ENCODE measurements around the gene RALGPS1. TPM values are rescaled to one million over a fixed set of nuclear protein-coding genes. Genes with fewer than 3 reads are reported as not detected.

The RALGPS1 gene
- total and polyA plus RNA-seq, 2 donors (not counting 1 experiment from before 2014, with no cell fraction given), result 19.7 to 39.9 TPM

DNA sequence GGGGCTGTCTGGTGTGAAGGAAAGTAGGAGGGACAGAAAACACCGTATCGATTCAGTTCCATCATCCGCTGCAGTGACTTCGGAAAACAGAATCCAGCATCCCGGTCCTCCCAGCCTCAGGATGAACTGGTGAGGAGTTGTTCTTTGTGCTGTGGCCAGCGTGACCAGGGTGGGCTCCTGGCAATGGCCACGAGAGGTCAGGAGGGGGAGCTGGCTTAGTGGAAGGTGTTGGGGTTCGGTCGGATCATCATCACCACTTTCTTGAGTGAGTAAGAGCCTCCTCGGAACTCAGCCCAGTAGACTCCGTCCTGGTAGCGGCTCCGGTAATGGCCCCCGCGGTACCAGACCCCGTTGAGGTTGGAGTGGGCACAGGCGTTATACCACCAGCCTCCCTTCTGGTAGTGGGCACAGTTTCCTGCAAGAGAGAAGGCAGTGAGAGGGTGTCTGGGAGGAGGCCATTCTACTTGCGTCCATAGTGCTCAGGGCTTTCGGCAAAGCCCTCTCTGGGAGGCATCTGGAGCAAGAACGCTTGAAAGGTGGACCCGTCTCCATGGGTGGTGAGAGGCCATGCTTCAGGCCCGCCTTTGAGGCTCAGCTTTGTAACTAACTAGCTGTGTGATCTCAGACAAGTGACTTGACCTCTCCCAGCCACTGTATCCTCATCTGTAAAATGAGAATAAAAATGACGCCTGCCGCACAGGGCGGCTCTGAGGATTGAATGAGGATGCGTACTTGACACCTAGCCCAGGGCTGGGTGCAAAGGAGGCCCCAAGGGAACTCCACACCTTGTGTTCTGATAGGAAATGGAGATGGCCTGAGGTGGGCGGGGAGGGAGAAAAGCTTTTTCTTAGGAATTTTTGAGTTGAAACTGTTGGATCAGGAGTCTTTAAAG lies 174.4 kb downstream of the RALGPS1 start:
- Histone ChIP-seq H3K4me3 (ENCODE audit: control extremely low read depth in 1 of 5, extremely low read depth in 1 of 5, insufficient read depth in 1 of 5, low read depth in 2 of 5, low read length in 4 of 5) (no peak overlapping the region), H3K79me2 (ENCODE audit: control insufficient read depth, insufficient read depth, low read length) (no peaks in the 10 kb centered on the region), H3K4me1 (ENCODE audit: control insufficient read depth in 2 of 2, insufficient read depth in 2 of 2, low read length in 2 of 2) (no peaks in the 10 kb centered on the region), H3K36me3 (replicated peaks in 1 of 2; ENCODE audit: control extremely low read depth in 1 of 2, control insufficient read depth in 1 of 2, extremely low read depth in 1 of 2, insufficient read depth in 2 of 2, low read length in 1 of 2) (peaks cover 0 to 3% of the 10 kb centered on the region in 2 experiments), H3K9me3 (ENCODE audit: control extremely low read depth in 1 of 3, control insufficient read depth in 2 of 3, insufficient read depth in 1 of 3, low read length in 2 of 3) (no peaks in the 10 kb centered on the region), H3K27ac (ENCODE audit: low read length in 2 of 2) (no peak overlapping the region), H3K4me2 (replicated peaks; ENCODE audit: low read depth, low read length, poor library complexity, severe bottlenecking) (no peak overlapping the region), H3K27me3 (replicated peaks in 1 of 4; ENCODE audit: control extremely low read depth in 1 of 4, control insufficient read depth in 3 of 4, insufficient read depth in 4 of 4, low read length in 3 of 4) (no peaks in the 10 kb centered on the region), H4K20me1 (ENCODE audit: control insufficient read depth, insufficient read depth, low read length, poor library complexity, severe bottlenecking) (no peaks in the 10 kb centered on the region), H3K9ac (ENCODE audit: low read length) (no peak overlapping the region), H2AFZ (ENCODE audit: insufficient read depth, low read depth, low read length, poor library complexity, severe bottlenecking) (no peak overlapping the region)
- intact Hi-C loops (cut with micrococcal nuclease), result no loop called here
- H3K4me3 Mint-ChIP-seq, result no peak overlapping the region
- no peak overlapping the region for H3K27ac Mint-ChIP-seq
- no peak for TF ChIP-seq EZH2 (IDR thresholded peaks at IDR 0.05; ENCODE audit: borderline replicate concordance, insufficient read depth, low read depth, low read length, poor library complexity, severe bottlenecking)
- TF ChIP-seq, protein P1, sequence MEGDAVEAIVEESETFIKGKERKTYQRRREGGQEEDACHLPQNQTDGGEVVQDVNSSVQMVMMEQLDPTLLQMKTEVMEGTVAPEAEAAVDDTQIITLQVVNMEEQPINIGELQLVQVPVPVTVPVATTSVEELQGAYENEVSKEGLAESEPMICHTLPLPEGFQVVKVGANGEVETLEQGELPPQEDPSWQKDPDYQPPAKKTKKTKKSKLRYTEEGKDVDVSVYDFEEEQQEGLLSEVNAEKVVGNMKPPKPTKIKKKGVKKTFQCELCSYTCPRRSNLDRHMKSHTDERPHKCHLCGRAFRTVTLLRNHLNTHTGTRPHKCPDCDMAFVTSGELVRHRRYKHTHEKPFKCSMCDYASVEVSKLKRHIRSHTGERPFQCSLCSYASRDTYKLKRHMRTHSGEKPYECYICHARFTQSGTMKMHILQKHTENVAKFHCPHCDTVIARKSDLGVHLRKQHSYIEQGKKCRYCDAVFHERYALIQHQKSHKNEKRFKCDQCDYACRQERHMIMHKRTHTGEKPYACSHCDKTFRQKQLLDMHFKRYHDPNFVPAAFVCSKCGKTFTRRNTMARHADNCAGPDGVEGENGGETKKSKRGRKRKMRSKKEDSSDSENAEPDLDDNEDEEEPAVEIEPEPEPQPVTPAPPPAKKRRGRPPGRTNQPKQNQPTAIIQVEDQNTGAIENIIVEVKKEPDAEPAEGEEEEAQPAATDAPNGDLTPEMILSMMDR (IDR thresholded peaks at IDR 0.05), result no peak
- H3K4me1 Mint-ChIP-seq, result no peaks in the 10 kb centered on the region
- no peaks in the 10 kb centered on the region for H3K27me3 Mint-ChIP-seq
- H3K9me3 Mint-ChIP-seq (ENCODE audit: insufficient read depth), result no peaks in the 10 kb centered on the region
- ChIA-PET POLR2A (no interaction called here), CTCF (no interaction called here)
- DNase-seq (no peak), ATAC-seq (ENCODE audit: low read depth) (no peak)
- WGBS (ENCODE audit: insufficient coverage), result 97% methylated on average over 25 of the region's 27 CpGs

DNA sequence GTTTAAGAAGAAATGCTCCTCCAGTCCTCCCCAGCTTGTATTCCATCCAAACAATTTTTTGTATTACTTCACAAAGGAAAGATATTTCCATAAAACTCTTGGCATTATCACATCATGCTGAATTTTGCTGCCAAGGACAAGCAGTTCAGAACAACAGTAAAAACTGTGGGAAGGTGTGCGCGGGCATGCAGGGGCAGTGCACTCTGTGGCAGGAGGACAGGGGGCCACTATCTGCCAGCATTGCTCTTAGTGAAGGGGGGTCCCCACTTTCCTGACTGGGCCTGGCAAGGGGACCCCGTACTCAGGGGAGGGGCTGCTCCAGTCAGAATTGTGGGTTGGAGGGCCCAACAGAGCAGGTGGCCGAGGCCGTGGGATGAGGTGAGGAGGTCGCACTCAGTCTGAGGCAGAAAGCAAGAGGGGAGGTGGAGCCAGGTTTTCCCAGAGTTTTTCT lies 175.1 kb downstream of the RALGPS1 start:
- CTCF ChIA-PET, result no interaction called here
- H3K4me3 Mint-ChIP-seq, result no peak overlapping the region

More for the DNA sequence above, 175.1 kb downstream of the RALGPS1 start:
- TF ChIP-seq EZH2 (IDR thresholded peaks at IDR 0.05; ENCODE audit: borderline replicate concordance, insufficient read depth, low read depth, low read length, poor library complexity, severe bottlenecking), result no peak
- TF ChIP-seq, protein P1 (IDR thresholded peaks at IDR 0.05), result no peak
- H3K9me3 ChIP-seq (ENCODE audit: control extremely low read depth in 1 of 3, control insufficient read depth in 2 of 3, insufficient read depth in 1 of 3, low read length in 2 of 3), result no peaks in the 10 kb centered on the region
- no peak overlapping the region for H3K27ac ChIP-seq (ENCODE audit: low read length in 2 of 2)
- WGBS (ENCODE audit: insufficient coverage), result 95% methylated on average over 6 of the region's 6 CpGs
- H3K9me3 Mint-ChIP-seq (ENCODE audit: insufficient read depth), result no peaks in the 10 kb centered on the region
- no peaks in the 10 kb centered on the region for H3K4me1 Mint-ChIP-seq
- no peaks in the 10 kb centered on the region for H3K27me3 Mint-ChIP-seq
- no peaks in the 10 kb centered on the region for H3K4me1 ChIP-seq (ENCODE audit: control insufficient read depth in 2 of 2, insufficient read depth in 2 of 2, low read length in 2 of 2)
- H3K27me3 ChIP-seq (replicated peaks in 1 of 4; ENCODE audit: control extremely low read depth in 1 of 4, control insufficient read depth in 3 of 4, insufficient read depth in 4 of 4, low read length in 3 of 4), result no peaks in the 10 kb centered on the region
- H2AFZ ChIP-seq (ENCODE audit: insufficient read depth, low read depth, low read length, poor library complexity, severe bottlenecking), result no peak overlapping the region
- no peak overlapping the region for H3K4me2 ChIP-seq (replicated peaks; ENCODE audit: low read depth, low read length, poor library complexity, severe bottlenecking)
- ATAC-seq (ENCODE audit: low read depth) (no peak), DNase-seq (no peak)
- no peak overlapping the region for H3K4me3 ChIP-seq (ENCODE audit: control extremely low read depth in 1 of 5, extremely low read depth in 1 of 5, insufficient read depth in 1 of 5, low read depth in 2 of 5, low read length in 4 of 5)
- intact Hi-C loops (cut with micrococcal nuclease), result no loop called here
- H3K36me3 ChIP-seq (replicated peaks in 1 of 2; ENCODE audit: control extremely low read depth in 1 of 2, control insufficient read depth in 1 of 2, extremely low read depth in 1 of 2, insufficient read depth in 2 of 2, low read length in 1 of 2), result peaks cover 0 to 3% of the 10 kb centered on the region in 2 experiments
- H3K79me2 ChIP-seq (ENCODE audit: control insufficient read depth, insufficient read depth, low read length), result no peaks in the 10 kb centered on the region
- POLR2A ChIA-PET, result no interaction called here
- H4K20me1 ChIP-seq (ENCODE audit: control insufficient read depth, insufficient read depth, low read length, poor library complexity, severe bottlenecking), result no peaks in the 10 kb centered on the region
- H3K9ac ChIP-seq (ENCODE audit: low read length), result no peak overlapping the region
- H3K27ac Mint-ChIP-seq, result no peak overlapping the region

Measured in B cell (primary cell).